ENCODE measurements around the gene DNMT3A. TPM values are rescaled to one million over a fixed set of nuclear protein-coding genes. Genes with fewer than 3 reads are reported as not detected.

The DNMT3A gene
- total RNA-seq, 2 donors from 2014 or later, result 83.1 to 89.6 TPM

DNA sequence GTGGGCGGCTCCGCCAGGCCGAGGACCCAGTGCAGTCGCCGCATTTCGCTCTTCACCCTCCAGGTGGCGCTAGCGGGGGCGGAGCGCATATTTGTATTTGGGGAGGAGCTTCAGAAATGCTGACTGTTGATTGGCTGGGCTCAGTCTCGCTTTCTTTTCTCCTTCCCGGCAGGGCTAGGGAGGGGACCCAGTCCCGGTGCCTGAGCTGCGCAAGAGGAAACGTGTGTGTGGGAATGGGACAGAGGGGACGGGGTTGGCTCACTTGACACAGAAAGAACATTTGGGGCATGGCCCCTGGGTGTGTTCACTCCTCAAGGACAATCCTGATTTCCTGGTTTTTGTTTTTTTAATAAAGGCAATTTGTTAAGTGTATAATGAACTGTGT, 20.3 kb upstream of the DNMT3A start:
- Mint-ChIP-seq H3K36me3 (no peaks in the 10 kb centered on the region), H3K27ac (peak overlapping the region; percentile 85 to 91), H3K9me3 (no peaks in the 10 kb centered on the region)
- peak; percentile 95 to 99 for DNase-seq (ENCODE audit: low spot score in 2 of 2)
- peak; percentile 97 to 99 for ATAC-seq

DNA sequence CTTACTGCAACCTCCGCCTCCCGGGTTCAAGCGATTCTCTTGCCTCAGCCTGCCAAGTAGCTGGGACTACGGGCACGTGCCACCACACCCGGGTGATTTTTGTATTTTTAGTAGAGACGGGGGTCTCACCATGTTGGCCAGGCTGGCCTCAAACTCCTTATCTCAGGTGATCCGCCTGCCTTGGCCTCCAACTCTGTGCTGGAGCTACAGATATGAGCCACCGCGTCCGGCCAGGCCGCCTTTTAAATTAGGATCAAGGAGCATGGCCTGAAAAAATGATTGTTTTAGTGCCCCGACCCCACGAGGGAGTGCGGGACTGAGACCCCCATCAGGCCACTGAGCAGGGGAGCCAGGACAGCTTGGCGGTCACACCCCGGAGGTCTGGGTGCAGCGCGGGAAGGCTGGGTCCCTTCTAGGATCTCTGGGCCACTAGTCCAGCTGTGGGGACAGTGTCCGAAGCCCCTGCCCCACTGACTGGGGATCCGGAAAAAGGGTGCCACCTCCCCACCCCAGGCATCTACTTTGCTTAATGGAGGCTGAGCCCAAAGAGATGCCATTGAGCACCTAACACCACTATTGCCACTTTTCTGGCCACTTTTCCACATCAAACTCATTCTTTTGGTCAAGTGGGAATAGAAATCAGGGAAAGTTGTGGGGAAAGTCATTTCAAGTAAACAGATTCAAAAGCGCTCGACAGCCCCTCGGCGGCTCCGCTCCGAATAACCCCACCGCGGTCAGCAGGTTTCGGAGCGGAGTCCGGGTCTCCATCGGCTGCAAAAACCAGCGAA, 19.7 kb upstream of the DNMT3A start:
- Mint-ChIP-seq H3K27ac (peak overlapping the region; percentile 55 to 91), H3K9me3 (no peaks in the 10 kb centered on the region), H3K36me3 (no peaks in the 10 kb centered on the region)
- ATAC-seq (no peak), DNase-seq (ENCODE audit: low spot score in 2 of 2) (no peak)

DNA sequence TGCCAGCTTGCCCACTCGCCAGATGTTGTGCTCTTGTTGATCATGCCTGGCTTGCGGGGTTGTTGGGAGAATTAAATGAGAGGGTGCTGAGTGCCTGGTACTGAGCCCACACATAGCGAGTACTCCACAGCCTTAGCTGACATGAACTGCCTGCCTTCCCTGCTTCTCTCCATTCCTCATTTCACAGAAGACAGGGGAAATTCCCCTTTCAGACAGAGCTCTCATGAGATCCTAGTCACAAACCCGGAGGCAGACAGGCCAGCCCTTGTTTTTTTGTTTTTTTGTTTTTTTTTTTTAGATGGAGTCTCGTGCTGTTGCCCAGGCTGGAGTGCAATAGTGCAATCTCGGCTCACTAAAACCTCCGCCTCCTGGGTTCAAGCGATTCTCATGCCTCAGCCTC, 17.1 kb upstream of the DNMT3A start:
- DNase-seq (ENCODE audit: low spot score in 2 of 2) (no peak), ATAC-seq (no peak)
- H3K27ac Mint-ChIP-seq, result peak overlapping the region in 1 of 2 donors; percentile 41
- H3K9me3 Mint-ChIP-seq, result no peaks in the 10 kb centered on the region
- H3K36me3 Mint-ChIP-seq, result no peaks in the 10 kb centered on the region

DNA sequence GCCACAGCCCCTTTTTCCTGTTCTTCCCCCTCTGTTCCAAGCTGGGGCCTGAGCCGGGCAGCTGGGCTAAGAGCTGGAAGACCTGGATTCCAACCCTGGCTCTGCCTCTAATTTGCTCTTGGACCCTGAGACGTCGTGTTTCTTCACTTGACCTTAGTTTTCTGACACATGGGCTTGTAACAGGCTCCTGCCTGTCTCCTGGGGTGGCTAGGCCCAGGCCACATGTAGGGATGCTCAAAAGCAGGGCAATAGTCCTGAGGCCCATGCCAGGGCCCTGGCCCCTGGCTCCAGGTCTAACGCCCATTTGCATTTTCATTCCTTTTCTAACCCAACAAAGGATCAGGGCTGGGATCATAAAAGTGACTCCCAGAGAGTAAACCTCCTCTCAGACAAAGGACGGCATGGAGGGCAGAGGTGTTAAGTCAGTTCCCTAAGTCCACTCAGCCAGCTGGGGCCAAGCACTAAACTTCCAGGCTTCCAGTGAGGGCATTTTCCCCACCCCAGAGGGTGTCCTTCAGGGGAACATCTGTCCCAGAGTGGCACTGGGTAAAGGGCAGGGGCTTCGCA, 16.6 kb upstream of the DNMT3A start:
- no peak for ATAC-seq
- H3K9me3 Mint-ChIP-seq, result no peaks in the 10 kb centered on the region
- H3K36me3 Mint-ChIP-seq, result no peaks in the 10 kb centered on the region
- DNase-seq (ENCODE audit: low spot score in 2 of 2), result no peak
- peak overlapping the region in 1 of 2 donors; percentile 41 for H3K27ac Mint-ChIP-seq

DNA sequence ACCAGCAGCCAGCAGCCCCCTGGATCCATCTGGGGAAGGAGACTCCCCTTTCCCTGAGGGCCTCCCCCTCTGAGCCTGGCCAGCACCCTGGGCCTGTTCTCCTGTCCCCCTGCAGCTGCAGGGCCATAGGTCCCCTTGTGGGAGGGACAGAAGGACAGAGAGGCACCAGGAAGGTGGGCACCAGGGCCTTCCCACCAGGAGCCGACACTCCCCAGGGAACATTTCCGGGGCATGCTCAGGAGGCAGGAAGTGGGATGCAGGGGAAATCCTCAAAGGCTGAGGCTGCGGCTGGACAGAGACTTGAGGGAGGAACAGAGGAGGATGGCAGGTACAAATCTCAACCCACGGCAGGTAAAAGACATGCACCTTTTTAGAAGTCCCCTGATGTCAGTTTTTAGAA, 14.4 kb upstream of the DNMT3A start:
- Mint-ChIP-seq H3K27ac (no peak overlapping the region), H3K36me3 (no peaks in the 10 kb centered on the region), H3K9me3 (no peaks in the 10 kb centered on the region)
- ATAC-seq (no peak), DNase-seq (ENCODE audit: low spot score in 2 of 2) (no peak)

DNA sequence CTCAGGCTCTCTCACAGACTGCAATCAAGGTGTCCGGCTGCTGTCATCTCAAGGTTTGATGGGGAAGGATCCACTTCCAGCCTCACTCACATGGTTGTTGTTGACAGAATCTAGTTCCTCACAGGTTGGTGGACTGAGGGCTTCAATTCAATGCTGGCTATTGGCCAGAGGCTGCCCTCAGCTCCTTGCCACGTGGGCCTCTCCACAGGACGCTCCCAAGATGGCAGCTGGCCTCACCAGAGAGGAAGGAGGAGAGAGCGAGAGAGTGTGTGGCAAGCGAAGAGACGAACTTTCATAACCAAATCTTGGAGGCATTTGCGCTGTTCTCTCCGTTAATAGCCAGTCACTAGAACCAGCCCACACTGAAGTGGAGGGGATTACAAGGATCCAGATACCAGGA, 13.5 kb upstream of the DNMT3A start:
- Mint-ChIP-seq H3K9me3 (no peaks in the 10 kb centered on the region), H3K36me3 (no peaks in the 10 kb centered on the region), H3K27ac (no peak overlapping the region)
- ATAC-seq, result no peak
- no peak for DNase-seq (ENCODE audit: low spot score in 2 of 2)

DNA sequence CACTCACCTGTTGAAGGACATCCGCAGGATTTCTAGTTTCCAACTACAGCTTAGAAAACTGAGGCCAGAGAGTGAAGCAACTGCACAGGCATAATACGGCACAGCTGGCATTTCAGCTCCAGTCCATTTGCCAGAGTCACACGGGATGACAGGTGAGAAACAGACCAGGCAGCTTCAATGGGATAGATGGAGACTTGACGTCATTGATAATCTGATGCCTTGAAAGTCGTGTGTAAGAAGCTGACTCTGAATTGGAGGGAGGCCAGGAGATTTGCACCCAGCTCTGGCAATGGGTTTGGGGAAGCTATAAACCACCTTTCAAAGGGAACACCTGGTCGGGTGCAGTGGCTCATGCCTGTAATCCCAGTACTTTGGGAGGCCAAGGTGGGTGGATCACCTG, 12.4 kb upstream of the DNMT3A start:
- no peaks in the 10 kb centered on the region for H3K36me3 Mint-ChIP-seq
- ATAC-seq (no peak), DNase-seq (ENCODE audit: low spot score in 2 of 2) (no peak)
- no peak overlapping the region for H3K27ac Mint-ChIP-seq
- no peaks in the 10 kb centered on the region for H3K9me3 Mint-ChIP-seq

DNA sequence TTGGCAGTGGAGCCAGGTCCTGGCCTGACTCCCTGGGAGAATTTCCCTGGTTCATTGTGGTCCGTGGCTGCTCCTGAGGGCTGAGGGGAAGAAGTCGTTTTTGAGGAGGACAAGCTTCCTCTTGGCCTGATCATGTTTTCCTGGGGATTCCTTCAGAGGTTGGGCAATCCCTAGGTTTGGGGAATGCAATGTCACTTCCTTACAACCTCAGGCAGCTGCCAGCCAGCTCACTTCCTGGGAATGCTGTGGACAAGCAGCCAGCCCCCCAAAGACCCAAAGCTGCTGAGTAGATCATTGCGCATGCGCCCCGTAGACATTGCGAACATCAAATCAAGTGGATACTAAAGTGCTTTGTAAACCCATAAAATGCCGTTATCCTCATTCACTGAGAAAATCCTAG, 7.7 kb upstream of the DNMT3A start:
- H3K36me3 Mint-ChIP-seq, result no peaks in the 10 kb centered on the region
- no peak overlapping the region for H3K27ac Mint-ChIP-seq
- ATAC-seq (no peak), DNase-seq (ENCODE audit: low spot score in 2 of 2) (no peak)
- no peaks in the 10 kb centered on the region for H3K9me3 Mint-ChIP-seq

DNA sequence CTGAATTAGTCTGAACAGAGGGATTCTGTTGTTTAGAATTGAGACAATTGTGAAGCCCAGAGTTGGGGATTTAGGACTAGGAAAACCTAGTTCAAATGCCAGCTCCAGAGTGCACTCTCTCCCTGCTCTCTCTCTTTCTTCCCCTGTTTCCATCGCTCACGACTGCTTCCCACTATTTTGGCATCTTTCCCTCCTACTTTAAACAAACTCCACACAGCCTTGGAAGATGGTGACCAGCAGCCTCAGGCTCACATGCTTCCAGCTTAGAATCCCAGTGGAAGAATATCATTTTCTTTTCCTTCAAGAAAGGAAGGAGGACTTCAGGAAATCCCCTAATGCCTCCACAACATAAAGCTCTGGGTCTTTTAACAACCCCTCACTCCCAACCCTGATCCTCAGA, 6.1 kb upstream of the DNMT3A start:
- DNase-seq (ENCODE audit: low spot score in 2 of 2), result no peak
- peak overlapping the region in 1 of 2 donors; percentile 55 for H3K27ac Mint-ChIP-seq
- no peak for ATAC-seq
- H3K36me3 Mint-ChIP-seq, result no peaks in the 10 kb centered on the region
- H3K9me3 Mint-ChIP-seq, result no peaks in the 10 kb centered on the region

DNA sequence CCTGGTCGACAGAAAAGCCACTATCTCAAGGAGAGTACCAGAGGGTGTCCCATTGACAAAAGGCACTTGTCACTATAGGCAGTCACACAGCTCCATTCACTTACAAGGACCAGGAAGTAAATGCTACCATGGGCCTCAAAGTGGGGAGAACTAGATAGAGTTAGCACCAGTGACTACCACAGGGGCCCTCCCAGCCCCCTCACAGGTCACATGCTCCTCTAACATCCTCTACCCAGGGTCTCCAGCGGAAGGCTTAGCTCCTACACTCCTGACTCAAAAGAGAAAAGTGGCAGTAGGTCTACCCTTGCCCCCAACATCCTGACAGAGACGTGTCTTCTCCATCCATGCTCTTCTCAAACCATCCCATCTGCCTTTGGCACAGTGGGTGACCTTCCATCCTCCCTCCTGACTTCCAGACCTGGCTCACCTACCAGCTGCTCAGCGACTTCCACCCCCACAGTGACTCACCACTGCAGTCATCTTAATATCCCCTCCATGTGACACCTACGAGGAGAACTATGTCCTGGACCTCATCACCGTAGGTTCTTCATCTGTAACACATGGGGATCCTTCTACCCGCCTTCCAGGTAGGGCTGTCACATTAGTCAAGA, 5.6 kb upstream of the DNMT3A start:
- Mint-ChIP-seq H3K9me3 (no peaks in the 10 kb centered on the region), H3K36me3 (no peaks in the 10 kb centered on the region), H3K27ac (peak overlapping the region in 1 of 2 donors; percentile 55)
- DNase-seq (ENCODE audit: low spot score in 2 of 2), result no peak
- peak; percentile 80 to 87 for ATAC-seq

DNA sequence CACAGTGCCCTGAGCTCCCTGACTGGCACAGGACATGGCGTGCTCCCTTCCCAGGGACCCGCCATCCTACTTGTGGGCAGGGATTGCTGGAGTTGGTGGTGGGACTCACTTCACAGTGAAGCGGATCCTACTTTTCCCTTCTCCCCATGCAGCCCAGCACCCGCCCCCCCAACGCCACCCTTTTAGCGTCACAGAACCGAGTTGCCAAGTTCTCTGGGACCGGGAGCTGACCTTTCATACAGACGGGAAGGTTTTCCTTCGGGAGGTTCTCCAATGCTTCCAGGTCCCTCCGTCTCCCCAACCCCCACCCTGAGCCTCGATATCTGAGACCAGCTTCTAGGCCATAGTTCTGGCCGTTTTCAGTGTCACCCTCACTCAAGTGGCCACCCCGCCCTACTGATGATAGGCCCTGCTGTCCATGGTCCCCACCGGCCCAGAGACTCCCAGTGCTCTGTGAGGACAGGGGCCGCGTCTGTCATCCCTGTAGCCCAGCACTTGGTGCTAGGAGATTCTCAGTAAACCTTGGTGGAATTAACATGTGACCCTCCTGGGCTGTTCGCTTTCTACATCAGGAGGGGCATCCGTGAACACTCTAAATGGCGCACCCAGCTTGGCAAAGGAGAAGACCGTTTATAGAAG, 1.6 kb upstream of the DNMT3A start:
- ATAC-seq (no peak), DNase-seq (ENCODE audit: low spot score in 2 of 2) (no peak)
- H3K36me3 Mint-ChIP-seq, result no peaks in the 10 kb centered on the region
- H3K9me3 Mint-ChIP-seq, result no peaks in the 10 kb centered on the region
- peak overlapping the region in 1 of 2 donors; percentile 85 for H3K27ac Mint-ChIP-seq

DNA sequence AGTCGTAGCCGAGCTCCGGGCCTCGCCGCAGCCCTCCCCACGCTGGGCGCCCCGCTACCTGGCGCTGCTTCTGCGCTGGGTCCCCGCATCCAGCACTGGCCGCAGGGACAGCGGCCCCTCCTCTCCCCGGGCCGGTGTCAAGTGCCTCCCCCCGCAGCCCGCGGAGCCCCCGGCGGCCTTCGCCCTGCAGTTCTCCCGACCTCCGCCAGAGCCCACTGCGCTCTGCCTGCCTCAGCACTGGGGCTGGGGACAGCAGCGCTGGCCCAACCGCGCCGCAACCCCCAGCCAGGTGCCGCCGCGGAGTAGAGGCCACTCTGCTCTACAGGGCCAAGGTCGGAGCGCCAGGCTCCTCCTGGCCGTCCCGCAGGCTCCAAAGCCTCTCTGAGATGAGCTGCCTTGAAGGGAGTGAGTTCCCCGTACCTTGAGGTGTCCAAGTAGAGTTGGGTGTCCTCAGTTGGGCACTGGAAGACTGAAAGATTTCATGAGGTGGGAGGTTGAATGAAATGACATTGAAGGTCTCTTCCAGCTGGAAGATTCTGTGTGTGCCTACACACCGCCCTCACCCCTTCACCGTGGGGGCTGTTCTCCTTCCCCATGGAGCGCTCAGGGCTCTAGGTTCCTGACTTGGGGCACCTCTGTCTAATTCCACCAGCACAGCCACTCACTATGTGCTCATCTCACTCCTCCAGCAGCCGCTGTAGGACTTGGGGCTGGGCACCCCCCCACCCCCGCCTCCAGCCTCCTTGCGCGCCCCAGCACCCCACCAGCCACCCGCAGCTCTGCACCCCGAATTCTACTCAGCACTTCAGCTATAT, 854 bp upstream of the DNMT3A start:
- ATAC-seq, result peak; percentile 87 to 88
- Mint-ChIP-seq H3K27ac (peak overlapping the region; percentile 65 to 85), H3K9me3 (no peaks in the 10 kb centered on the region), H3K36me3 (no peaks in the 10 kb centered on the region)
- DNase-seq (ENCODE audit: low spot score in 2 of 2), result peak; percentile 83

DNA sequence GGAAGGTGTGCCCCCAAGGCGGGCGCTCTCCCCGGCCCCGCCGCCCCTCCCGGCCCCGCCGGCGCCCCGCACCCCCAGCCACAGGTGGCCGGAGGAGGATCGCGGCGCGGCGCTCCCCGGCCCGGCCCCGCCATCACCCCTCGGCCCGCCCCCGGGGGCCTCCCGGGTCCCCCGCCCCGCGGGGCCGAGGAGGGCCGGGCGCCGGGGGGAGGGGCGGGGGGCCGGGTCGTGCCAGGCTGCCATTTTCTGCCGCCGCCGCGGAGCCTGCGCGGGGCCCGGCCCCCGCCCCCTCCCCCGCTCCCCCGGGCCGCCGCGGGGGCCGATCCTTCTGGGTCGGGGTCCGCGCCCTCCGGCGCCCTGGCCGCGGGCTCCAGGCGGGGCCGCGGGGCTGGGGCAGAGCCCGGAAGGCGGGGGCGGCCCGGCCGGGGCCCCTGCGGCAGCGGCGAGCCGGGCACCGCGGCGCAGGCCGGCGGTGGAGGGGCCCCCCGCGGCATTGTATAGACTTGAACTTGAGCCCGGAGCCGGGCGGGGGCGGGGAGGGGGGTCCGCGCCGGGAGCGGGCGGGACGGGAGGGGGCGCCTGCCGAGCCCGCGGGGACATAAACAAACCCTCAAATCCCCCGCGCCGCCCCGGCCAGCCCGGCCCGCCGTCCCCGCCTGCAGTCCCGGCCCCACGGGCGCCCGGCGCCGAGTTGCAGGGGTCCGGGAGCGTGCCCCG, 556 bp downstream of the DNMT3A start:
- Mint-ChIP-seq H3K9me3 (no peaks in the 10 kb centered on the region), H3K27ac (no peak overlapping the region), H3K36me3 (no peaks in the 10 kb centered on the region)
- ATAC-seq (peak; percentile 12 to 14), DNase-seq (ENCODE audit: low spot score in 2 of 2) (no peak)

DNA sequence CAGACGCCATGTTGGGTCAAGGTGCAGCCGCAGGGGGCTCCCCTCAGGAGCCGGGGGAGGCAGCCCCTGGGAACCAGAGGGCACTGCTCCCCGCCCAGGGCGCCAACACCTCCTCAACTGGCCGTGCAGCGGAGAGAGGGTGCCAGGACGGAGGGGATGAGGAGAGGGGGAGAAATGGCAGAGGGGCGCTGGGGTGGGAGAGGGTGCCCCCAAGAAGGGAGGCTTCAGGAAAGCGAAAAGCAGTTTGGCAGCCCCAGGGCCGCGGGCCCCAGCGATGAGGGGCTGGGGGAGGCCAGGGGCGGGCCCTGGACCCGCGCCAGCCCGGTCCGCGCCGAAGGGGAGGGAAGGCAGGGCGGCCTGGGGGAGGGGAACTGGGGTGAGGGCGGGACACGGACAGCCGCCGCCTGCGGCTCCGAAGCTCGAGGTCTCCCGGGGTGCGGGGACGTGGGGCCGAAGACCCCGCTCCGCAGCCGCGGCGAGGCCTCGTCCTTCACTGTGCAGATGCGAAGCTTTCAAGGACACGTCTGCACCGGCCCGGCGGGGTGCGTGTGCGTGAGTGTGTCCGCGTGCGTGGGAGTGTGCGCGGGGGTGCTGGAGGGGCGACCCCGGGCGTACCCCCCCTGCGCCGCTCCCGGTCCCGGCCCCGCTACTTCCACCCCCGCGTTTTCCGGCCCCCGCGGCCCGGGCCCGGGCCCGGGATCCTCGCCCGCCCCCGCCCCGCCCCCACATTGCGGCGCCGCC, 1.4 kb downstream of the DNMT3A start:
- no peaks in the 10 kb centered on the region for H3K9me3 Mint-ChIP-seq
- no peaks in the 10 kb centered on the region for H3K36me3 Mint-ChIP-seq
- H3K27ac Mint-ChIP-seq, result peak overlapping the region; percentile 1 to 79
- no peak for DNase-seq (ENCODE audit: low spot score in 2 of 2)
- no peak for ATAC-seq

DNA sequence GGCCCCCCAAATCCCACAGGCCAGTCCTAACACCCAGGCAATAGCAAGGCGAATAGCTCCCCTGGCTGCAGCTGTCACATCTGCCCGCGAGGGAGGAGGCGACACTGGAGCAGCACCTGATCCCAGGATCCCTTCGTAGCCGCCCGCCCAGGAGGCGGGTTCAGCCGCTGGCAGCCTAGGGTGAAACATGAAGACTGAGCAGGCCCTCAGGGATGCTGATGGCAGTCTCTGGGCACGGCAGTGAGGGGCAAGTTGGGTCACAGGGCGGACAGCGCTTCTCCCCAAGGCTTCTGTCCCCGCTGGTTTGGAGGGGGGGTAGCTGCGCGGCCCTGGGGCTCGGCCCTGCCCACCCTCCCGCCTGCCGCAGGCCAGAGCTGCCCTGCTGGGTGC, 1.9 kb downstream of the DNMT3A start:
- peak overlapping the region in 1 of 2 donors; percentile 1 for H3K27ac Mint-ChIP-seq
- ATAC-seq, result no peak
- H3K36me3 Mint-ChIP-seq, result no peaks in the 10 kb centered on the region
- no peak for DNase-seq (ENCODE audit: low spot score in 2 of 2)
- H3K9me3 Mint-ChIP-seq, result no peaks in the 10 kb centered on the region

All from activated naive CD4-positive, alpha-beta T cell treated with anti-CD3 and anti-CD28 coated beads, Interleukin-2, amount 50 U/mL, for 72 hours (primary cell).